Mononuclear cell (primary cell): ENCODE data around the gene DYNAP. TPM values are rescaled to one million over a fixed set of nuclear protein-coding genes. Genes with fewer than 3 reads are reported as not detected.

Experiments used
- H3K27me3 ChIP-seq: 2 replicates; pipeline ENCODE4 v1.6.0; 2011; ENCODE audit warnings: low read length, control low read depth; ENCODE audit not compliant: insufficient read depth
- H3K4me1 ChIP-seq: 2 replicates; pipeline ENCODE4 v1.5.1; 2011; ENCODE audit warnings: mild to moderate bottlenecking, low read length, control low read depth; ENCODE audit not compliant: insufficient read depth
- H3K4me3 ChIP-seq: 2 replicates; pipeline ENCODE4 v1.5.1; 2011; ENCODE audit warnings: mild to moderate bottlenecking, low read length, moderate library complexity
- H3K9me3 ChIP-seq: 2 replicates; pipeline ENCODE4 v1.5.1; 2011; ENCODE audit warnings: low read depth, mild to moderate bottlenecking, control low read depth, low read length
- total RNA-seq: library from RNA; depleted of rRNA; stranded (reverse); fragments of >200 nt; gene quantifications from one replicate; pipeline ENCODE4 v1.2.3, GENCODE V29; 2012

DYNAP gene
- not detected for total RNA-seq

- H3K9me3 ChIP-seq, result no peaks in the 10 kb centered on the region
- H3K4me1 ChIP-seq, result no peaks in the 10 kb centered on the region
- H3K4me3 ChIP-seq, result no peak within 1 kb of the TSS
- H3K27me3 ChIP-seq, result no peaks in the 10 kb centered on the region
Observed at GRCh38 chr18:54590945-54591344, at the start of gene DYNAP. Gene DYNAP, plus strand, starts transcription at chr18:54591245. Its CDS starts 38 bp downstream, at chr18:54591283.

GRCh38 chr18:54551590-54551989 lies 39.5 kb upstream of the DYNAP start:
- no peak overlapping the region for H3K4me3 ChIP-seq
- H3K4me1 ChIP-seq, result no peaks in the 10 kb centered on the region

DNA sequence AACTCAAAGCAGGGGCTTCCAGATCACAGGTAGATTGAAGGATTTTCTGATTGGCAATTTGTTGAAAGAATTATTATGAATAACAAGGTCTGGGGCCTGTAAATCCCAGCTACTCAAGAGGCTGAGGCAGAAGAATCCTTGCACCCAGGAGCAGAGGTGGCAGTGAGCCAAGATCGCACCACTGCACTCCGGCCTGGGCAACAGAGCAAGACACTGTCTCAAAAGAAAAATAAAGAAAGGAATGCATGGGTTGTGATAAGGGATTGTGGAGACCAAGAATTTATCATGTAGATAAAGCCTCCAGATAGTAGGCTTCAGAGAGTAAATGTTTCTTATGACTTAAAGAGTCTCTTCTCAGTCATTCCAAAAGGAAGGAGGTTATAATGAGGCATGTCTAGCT lies 35.8 kb upstream of the DYNAP start:
- Histone ChIP-seq H3K4me3 (no peak overlapping the region), H3K27me3 (no peaks in the 10 kb centered on the region), H3K9me3 (no peaks in the 10 kb centered on the region), H3K4me1 (no peaks in the 10 kb centered on the region)

More at GRCh38 chr18:54551590-54551989, 39.5 kb upstream of the DYNAP start:
- Histone ChIP-seq H3K9me3 (no peaks in the 10 kb centered on the region), H3K27me3 (no peaks in the 10 kb centered on the region)

DNA sequence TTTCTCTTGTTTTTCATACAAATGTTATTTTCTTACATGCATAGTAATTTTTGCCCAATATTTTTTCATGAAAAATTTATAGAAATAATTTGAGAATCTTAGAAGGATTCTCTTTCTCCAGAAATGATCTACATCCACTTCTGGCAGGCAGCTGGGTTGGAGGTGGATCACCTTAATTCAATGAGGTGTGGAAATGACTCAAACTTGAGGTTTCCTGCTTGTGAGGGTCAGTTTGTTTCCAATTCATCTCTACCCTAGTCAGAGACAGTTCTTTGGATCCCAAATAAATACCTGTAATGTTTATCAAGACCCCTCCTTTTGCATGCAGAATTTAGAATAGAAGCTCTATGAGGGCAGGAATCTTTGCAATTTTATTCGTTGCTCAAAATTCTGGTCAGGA lies 35.0 kb upstream of the DYNAP start:
- H3K4me1 ChIP-seq, result no peaks in the 10 kb centered on the region
- H3K4me3 ChIP-seq, result no peak overlapping the region
- H3K27me3 ChIP-seq, result no peaks in the 10 kb centered on the region
- H3K9me3 ChIP-seq, result no peaks in the 10 kb centered on the region

DNA sequence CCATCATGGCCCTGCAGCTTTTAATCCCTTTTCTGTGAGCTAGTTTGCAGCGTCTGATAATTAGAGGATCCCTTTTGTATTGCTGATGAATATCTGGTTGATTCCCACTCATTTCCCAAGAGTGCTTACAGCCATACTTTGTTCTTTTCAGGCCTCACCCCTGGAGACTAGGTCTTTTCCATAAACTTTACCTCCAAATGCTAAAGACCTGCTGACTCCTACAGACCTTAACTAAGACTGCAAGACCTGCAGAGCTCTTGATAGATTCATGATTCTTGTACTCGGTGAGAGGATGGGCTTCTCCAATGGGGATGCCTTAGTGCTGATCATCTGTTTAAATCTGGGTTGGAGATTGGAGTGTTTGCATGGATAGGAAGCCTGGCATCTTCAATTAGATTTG lies 33.1 kb upstream of the DYNAP start:
- H3K27me3 ChIP-seq, result no peaks in the 10 kb centered on the region
- H3K9me3 ChIP-seq, result no peaks in the 10 kb centered on the region
- no peak overlapping the region for H3K4me3 ChIP-seq
- no peaks in the 10 kb centered on the region for H3K4me1 ChIP-seq

GRCh38 chr18:54558609-54559585 lies 32.1 kb upstream of the DYNAP start:
- H3K9me3 ChIP-seq, result no peaks in the 10 kb centered on the region
- H3K27me3 ChIP-seq, result no peaks in the 10 kb centered on the region
- H3K4me3 ChIP-seq, result no peak overlapping the region
- no peaks in the 10 kb centered on the region for H3K4me1 ChIP-seq

GRCh38 chr18:54561706-54562267 lies 29.3 kb upstream of the DYNAP start:
- H3K9me3 ChIP-seq, result no peaks in the 10 kb centered on the region
- H3K4me1 ChIP-seq, result no peaks in the 10 kb centered on the region
- no peak overlapping the region for H3K4me3 ChIP-seq
- H3K27me3 ChIP-seq, result peaks cover 3% of the 10 kb centered on the region

- H3K4me1 ChIP-seq, result no peaks in the 10 kb centered on the region
- H3K4me3 ChIP-seq, result no peak overlapping the region
- H3K9me3 ChIP-seq, result no peaks in the 10 kb centered on the region
- H3K27me3 ChIP-seq, result no peaks in the 10 kb centered on the region
Observed at GRCh38 chr18:54580202-54580729, 10.8 kb upstream of the DYNAP start.

DNA sequence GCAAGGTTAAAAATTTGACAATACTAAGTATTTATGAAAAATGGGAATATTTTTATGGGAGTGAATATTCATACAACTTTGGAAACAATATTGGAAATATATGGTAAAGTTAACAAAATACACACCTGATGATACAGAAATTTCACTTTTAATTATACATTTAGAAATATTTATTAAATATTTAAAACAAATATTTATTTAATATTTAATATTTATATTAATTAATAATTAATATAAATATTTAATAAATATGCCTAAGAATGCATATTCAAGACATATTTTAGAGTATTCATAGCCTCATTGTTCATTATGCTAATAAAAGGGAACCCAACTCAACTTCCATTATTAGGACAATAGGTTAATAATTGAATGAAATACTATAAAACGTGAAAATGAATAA lies 7.0 kb upstream of the DYNAP start:
- Histone ChIP-seq H3K9me3 (no peaks in the 10 kb centered on the region), H3K27me3 (no peaks in the 10 kb centered on the region), H3K4me1 (no peaks in the 10 kb centered on the region), H3K4me3 (no peak overlapping the region)

DNA sequence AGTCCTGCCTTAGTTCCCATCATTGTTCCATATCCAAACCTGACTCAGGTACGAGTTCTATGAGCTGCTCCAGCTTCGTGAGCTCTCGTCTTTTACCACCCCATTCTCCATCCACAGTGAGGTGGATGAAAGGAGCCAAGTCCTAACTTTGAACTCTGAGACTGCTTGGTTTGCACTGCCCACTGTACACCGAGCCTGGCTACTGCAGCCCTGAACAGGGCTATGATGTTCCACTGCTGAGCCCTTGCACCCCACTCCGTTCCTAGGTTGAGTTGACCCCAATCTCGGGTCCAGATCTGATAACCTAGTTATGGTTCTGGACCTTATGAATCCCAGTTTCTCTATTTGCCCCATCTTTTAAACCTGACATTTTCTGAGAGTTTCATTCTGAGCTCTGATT lies 5.3 kb upstream of the DYNAP start:
- Histone ChIP-seq H3K9me3 (no peaks in the 10 kb centered on the region), H3K27me3 (no peaks in the 10 kb centered on the region), H3K4me3 (no peak overlapping the region), H3K4me1 (no peaks in the 10 kb centered on the region)

- Histone ChIP-seq H3K4me3 (no peak overlapping the region), H3K27me3 (no peaks in the 10 kb centered on the region), H3K4me1 (peaks cover 6% of the 10 kb centered on the region), H3K9me3 (no peaks in the 10 kb centered on the region)
Observed at GRCh38 chr18:54604211-54604610, 13.2 kb downstream of the DYNAP start.

DNA sequence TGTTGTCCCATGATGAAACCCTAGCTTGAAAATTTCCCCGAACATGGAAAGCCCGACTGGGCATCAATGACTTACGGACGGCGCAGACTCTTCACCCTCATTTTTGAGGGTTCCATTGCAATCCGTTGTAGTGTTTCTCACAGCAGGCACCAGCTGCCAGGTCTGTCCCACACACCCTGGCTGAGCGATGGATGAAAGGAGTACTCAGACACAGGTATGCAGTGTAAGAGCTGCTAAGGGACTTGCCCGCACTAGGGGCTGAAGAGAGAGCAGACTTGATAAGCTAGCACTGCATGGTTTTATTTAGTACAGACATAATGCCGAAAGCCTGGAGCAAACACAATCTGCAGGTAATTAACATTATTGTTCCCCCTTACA lies 15.8 kb downstream of the DYNAP start:
- Histone ChIP-seq H3K4me3 (no peak overlapping the region), H3K4me1 (peaks cover 6% of the 10 kb centered on the region), H3K27me3 (no peaks in the 10 kb centered on the region), H3K9me3 (no peaks in the 10 kb centered on the region)

DNA sequence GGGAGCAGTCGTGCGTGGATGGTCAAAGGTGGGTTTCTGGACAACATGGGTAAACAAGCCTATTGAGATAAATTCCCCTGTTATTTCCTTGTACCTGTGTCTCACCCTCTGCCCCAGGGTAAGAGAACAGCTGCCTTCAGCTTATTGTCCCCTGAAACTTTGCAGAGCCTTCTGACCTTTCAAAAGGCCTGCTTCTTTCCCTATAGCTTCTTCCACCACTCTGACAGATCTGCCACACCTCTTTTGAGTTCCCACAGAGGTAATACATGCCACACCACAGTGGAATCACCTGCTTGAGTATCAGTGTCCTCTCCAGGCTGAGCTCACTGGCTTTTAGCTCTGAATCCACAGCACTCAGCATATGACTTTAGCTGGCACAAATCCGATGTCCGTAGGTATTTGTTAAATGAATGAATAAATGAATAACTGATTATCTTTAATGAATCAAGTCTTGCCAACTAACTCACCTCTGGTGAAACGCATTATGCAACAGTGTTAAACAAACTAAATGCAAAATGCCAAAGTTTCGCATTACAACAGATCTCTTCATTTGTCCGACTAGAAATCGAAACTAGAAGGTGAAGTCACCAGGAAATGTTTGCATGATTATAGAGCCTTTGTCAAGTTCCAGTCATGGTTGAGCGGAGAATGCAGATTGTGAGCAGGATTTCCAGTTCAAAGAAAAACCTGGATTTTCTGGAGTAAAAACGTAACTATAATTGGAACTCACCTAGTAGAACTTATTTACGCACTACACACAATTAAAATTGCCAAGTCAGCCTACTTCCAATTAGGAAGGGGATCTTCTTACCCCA lies 16.4 kb downstream of the DYNAP start:
- Histone ChIP-seq H3K4me3 (no peak overlapping the region), H3K9me3 (no peaks in the 10 kb centered on the region), H3K4me1 (peaks cover 6% of the 10 kb centered on the region), H3K27me3 (no peaks in the 10 kb centered on the region)

DNA sequence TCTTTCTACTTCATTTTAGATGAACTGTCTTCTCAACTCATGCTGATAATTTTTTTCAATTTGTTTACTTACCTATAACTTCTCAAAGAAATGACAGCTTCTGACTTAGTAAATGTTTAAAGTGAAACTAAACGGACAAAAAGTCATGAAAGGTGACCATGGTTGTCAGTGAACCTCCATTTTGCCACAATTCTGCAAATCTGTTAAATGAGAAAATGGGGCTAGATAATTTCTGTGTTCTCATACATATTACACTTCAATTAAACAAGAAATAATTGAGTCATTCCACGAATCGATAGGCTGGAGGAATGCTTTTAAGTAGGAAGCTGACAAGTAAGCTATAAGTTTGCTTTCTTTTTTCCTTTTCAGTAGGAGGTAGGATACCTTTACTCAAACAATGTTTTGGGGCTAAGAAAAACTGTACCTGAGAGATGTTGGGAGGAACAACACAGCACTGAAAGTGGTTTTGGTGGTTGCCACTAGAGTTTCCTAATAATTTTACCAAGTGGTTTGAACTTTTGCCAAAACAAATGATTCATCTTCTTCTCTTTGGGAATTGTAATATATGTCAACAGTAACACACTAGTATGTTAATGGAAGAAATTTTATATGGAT lies 17.1 kb downstream of the DYNAP start:
- Histone ChIP-seq H3K4me3 (no peak overlapping the region), H3K4me1 (peaks cover 6% of the 10 kb centered on the region), H3K9me3 (no peaks in the 10 kb centered on the region), H3K27me3 (no peaks in the 10 kb centered on the region)
